ENCODE measurements around the gene CCIN. TPM values are rescaled to one million over a fixed set of nuclear protein-coding genes. Genes with fewer than 3 reads are reported as not detected.

Gene CCIN
- total and polyA plus RNA-seq, 2 of the 4 experiments (the other 2 are of a cell fraction): 0.80 to 1.1 TPM

GRCh38 chr9:36120705-36121104 lies 48.5 kb upstream of the CCIN start:
- H3K27me3 ChIP-seq (ENCODE audit: control insufficient read depth, insufficient read depth, low read length): no peaks in the 10 kb centered on the region

More at GRCh38 chr9:36120705-36121104, 48.5 kb upstream of the CCIN start:
- no peaks in the 10 kb centered on the region for H4K20me1 ChIP-seq (ENCODE audit: insufficient read depth, low read length)
- intact Hi-C loops (cut with micrococcal nuclease) (no loop called here), dilution Hi-C loops (cut with HindIII; ENCODE audit: low sequenced_read_pairs, unreplicated experiment) (no loop called here), in situ Hi-C loops (cut with MboI; ENCODE audit: low sequenced_read_pairs) (no loop called here)
- H4K8ac ChIP-seq (ENCODE audit: low read depth in 2 of 2, low read length in 2 of 2): no peak overlapping the region
- H2AK9ac ChIP-seq (replicated peaks; ENCODE audit: low read depth, low read length, poor library complexity): no peak overlapping the region
- H2BK20ac ChIP-seq (ENCODE audit: low read depth, low read length): no peak overlapping the region
- DNase-seq: no peak
- H3K4ac ChIP-seq (ENCODE audit: low read depth, low read length): no peak overlapping the region
- no peak overlapping the region for H3K18ac ChIP-seq (ENCODE audit: low read depth, low read length)
- ChIA-PET CTCF (no interaction called here), POLR2A (ENCODE audit: unreplicated experiment) (no interaction called here)
- no peak overlapping the region for H4K5ac ChIP-seq (ENCODE audit: low read depth, low read length)
- H3K9me1 ChIP-seq (ENCODE audit: insufficient read depth, low read length): peaks cover 7% of the 10 kb centered on the region
- no peak for ATAC-seq (ENCODE audit: low read depth)
- H3K9me3 ChIP-seq (ENCODE audit: control insufficient read depth, insufficient read depth, low read length): no peaks in the 10 kb centered on the region
- no peak overlapping the region for H2BK120ac ChIP-seq (ENCODE audit: low read depth, low read length)
- no peak overlapping the region for H3K23ac ChIP-seq (ENCODE audit: low read depth, low read length)
- H3K4me2 ChIP-seq (ENCODE audit: low read depth, low read length): no peak overlapping the region
- H2BK5ac ChIP-seq (ENCODE audit: low read depth, low read length, poor library complexity, severe bottlenecking): no peak overlapping the region
- H4K91ac ChIP-seq (ENCODE audit: insufficient read depth, low read depth, low read length): no peak overlapping the region
- no TSS peak for BruUV-seq (replicated peaks)
- H3K27ac ChIP-seq (ENCODE audit: insufficient read depth, low read length): no peak overlapping the region
- no peak overlapping the region for H2AFZ ChIP-seq (replicated peaks; ENCODE audit: low read length, poor library complexity)
- no peak for TF ChIP-seq MXI1 (IDR thresholded peaks at IDR 0.05; ENCODE audit: borderline replicate concordance, low read depth, low read length)
- TF ChIP-seq CEBPB (IDR thresholded peaks at IDR 0.05; ENCODE audit: low read depth, low read length): no peak
- no peak for TF ChIP-seq ELK1 (IDR thresholded peaks at IDR 0.05; ENCODE audit: borderline replicate concordance, low read depth, low read length)
- no peak for TF ChIP-seq RAD21 (IDR thresholded peaks at IDR 0.05; ENCODE audit: low read length)
- TF ChIP-seq SMC3 (IDR thresholded peaks at IDR 0.05; ENCODE audit: low read depth, low read length): no peak
- no peak for TF ChIP-seq MAFK (IDR thresholded peaks at IDR 0.05; ENCODE audit: low read depth, low read length)
- TF ChIP-seq CHD1 (IDR thresholded peaks at IDR 0.05; ENCODE audit: low read depth, low read length): no peak
- TF ChIP-seq RCOR1 (IDR thresholded peaks at IDR 0.05; ENCODE audit: insufficient replicate concordance, low read length): no peak
- TF ChIP-seq, protein P1, sequence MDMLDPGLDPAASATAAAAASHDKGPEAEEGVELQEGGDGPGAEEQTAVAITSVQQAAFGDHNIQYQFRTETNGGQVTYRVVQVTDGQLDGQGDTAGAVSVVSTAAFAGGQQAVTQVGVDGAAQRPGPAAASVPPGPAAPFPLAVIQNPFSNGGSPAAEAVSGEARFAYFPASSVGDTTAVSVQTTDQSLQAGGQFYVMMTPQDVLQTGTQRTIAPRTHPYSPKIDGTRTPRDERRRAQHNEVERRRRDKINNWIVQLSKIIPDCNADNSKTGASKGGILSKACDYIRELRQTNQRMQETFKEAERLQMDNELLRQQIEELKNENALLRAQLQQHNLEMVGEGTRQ (IDR thresholded peaks at IDR 0.05; ENCODE audit: low read depth, low read length): no peak
- no peak for TF ChIP-seq FOS (IDR thresholded peaks at IDR 0.05; ENCODE audit: low read depth, low read length)
- no peak for TF ChIP-seq NFE2L2 (IDR thresholded peaks at IDR 0.05; ENCODE audit: low read depth, low read length)
- no peak for TF ChIP-seq POLR2A (IDR thresholded peaks at IDR 0.05; ENCODE audit: low read depth, low read length)
- no peak overlapping the region for H3K9ac ChIP-seq (ENCODE audit: low read depth, low read length)
- no peak overlapping the region for H3K56ac ChIP-seq (ENCODE audit: extremely low read depth, insufficient read depth, low read length)
- H2AK5ac ChIP-seq (ENCODE audit: low read depth, low read length): no peak overlapping the region
- peaks cover 7% of the 10 kb centered on the region for H3K4me1 ChIP-seq (ENCODE audit: control insufficient read depth, insufficient read depth, low read length)
- H3K79me1 ChIP-seq (ENCODE audit: low read depth in 1 of 2, low read length in 2 of 2): peaks cover 4 to 15% of the 10 kb centered on the region in 2 experiments; a peak in 2 of 4 replicates
- H3K4me3 ChIP-seq (ENCODE audit: insufficient read depth, low read depth, low read length): no peak overlapping the region
- no CpG with 5 or more reads among the region's 4 CpGs for WGBS, 2 experiments (ENCODE audit: extremely low coverage in 2 of 2, insufficient read length in 1 of 2)
- no peak overlapping the region for H2BK15ac ChIP-seq (ENCODE audit: low read depth, low read length)
- peaks cover 63% of the 10 kb centered on the region for H3K36me3 ChIP-seq (ENCODE audit: control insufficient read depth, insufficient read depth, low read length)
- H3K14ac ChIP-seq (replicated peaks; ENCODE audit: low read depth, low read length): no peak overlapping the region
